HepG2 (cell line): ENCODE measurements around the gene DLEC1. TPM values are rescaled to one million over a fixed set of nuclear protein-coding genes. Genes with fewer than 3 reads are reported as not detected.
A peak's percentile ranks its signal among the peaks of the same experiment; 100 is the strongest.

ENCODE experiments used
- ARNT ChIP-seq: fragments of 450-650 bp; IDR thresholded peaks from 2 replicates; pipeline ENCODE4 v1.6.1; 2017
- GLMP ChIP-seq: sonication (generic); formaldehyde crosslinking; IDR thresholded peaks from 2 replicates; pipeline ENCODE4 v1.9.0; 2021; ENCODE audit warnings: missing genetic modification reagents, mild to moderate bottlenecking, borderline replicate concordance
- GMEB2 ChIP-seq: IDR thresholded peaks from 2 replicates; pipeline ENCODE4 v1.6.1; 2016; ENCODE audit warnings: missing biosample characterization, missing genetic modification reagents, low read depth
- HMGXB3 ChIP-seq: sonication (generic); formaldehyde crosslinking; IDR thresholded peaks from 2 replicates; pipeline ENCODE4 v1.4.0; 2020; ENCODE audit warnings: missing genetic modification reagents, borderline replicate concordance
- HOXD1 ChIP-seq: sonication (generic); formaldehyde crosslinking; IDR thresholded peaks from 2 replicates; pipeline ENCODE4 v1.5.0; 2020; ENCODE audit warnings: missing genetic modification reagents
- NFATC3 ChIP-seq: sonication (generic); formaldehyde crosslinking; IDR thresholded peaks from 2 replicates; pipeline ENCODE4 v1.5.1; 2020; ENCODE audit warnings: mild to moderate bottlenecking, missing genetic modification reagents
- NR2F2 ChIP-seq: IDR thresholded peaks from 2 replicates; pipeline ENCODE4 v1.6.1; 2012; ENCODE audit warnings: low read depth, inconsistent platforms, borderline replicate concordance
- PCBP1 ChIP-seq: fragments of 200-400 bp; formaldehyde crosslinking; IDR thresholded peaks from 2 replicates; pipeline ENCODE4 v1.6.1; 2017; ENCODE audit warnings: mild to moderate bottlenecking, low read depth, low read length, borderline replicate concordance
- POLR2G ChIP-seq: fragments of 200-400 bp; formaldehyde crosslinking; IDR thresholded peaks from 2 replicates; pipeline ENCODE4 v1.6.1; 2018; ENCODE audit warnings: mild to moderate bottlenecking, low read depth, low read length, moderate library complexity
- TAF15 ChIP-seq: fragments of 200-400 bp; formaldehyde crosslinking; IDR thresholded peaks from one replicate; pipeline ENCODE4 v1.6.1; 2018; ENCODE audit warnings: mild to moderate bottlenecking, low read depth, low read length; ENCODE audit not compliant: poor library complexity, severe bottlenecking
- TBP ChIP-seq: sonication (generic); formaldehyde crosslinking; IDR thresholded peaks from 2 replicates; pipeline ENCODE4 v1.5.0; 2020; ENCODE audit warnings: missing genetic modification reagents
- ZBTB39 ChIP-seq: sonication (generic); formaldehyde crosslinking; IDR thresholded peaks from 2 replicates; pipeline ENCODE4 v1.5.0; 2020; ENCODE audit warnings: missing genetic modification reagents
- ZFP36L1 ChIP-seq: sonication (generic); formaldehyde crosslinking; IDR thresholded peaks from 2 replicates; pipeline ENCODE4 v1.8.0; 2022; ENCODE audit warnings: mild to moderate bottlenecking, missing genetic modification reagents, moderate library complexity
- ZKSCAN1 ChIP-seq: fragments of 150-350 bp; IDR thresholded peaks from 2 replicates; pipeline ENCODE4 v1.6.1; 2014; ENCODE audit warnings: low read length
- ZNF552 ChIP-seq: sonication (generic); formaldehyde crosslinking; IDR thresholded peaks from 2 replicates; pipeline ENCODE4 v1.9.0; 2022; ENCODE audit warnings: missing genetic modification reagents, mild to moderate bottlenecking, borderline replicate concordance
- ZNF737 ChIP-seq: sonication (generic); formaldehyde crosslinking; IDR thresholded peaks from 2 replicates; pipeline ENCODE4 v1.5.0; 2020; ENCODE audit warnings: missing genetic modification reagents, mild to moderate bottlenecking, borderline replicate concordance
- ZNF770 ChIP-seq: sonication (generic); formaldehyde crosslinking; IDR thresholded peaks from 2 replicates; pipeline ENCODE4 v1.5.0; 2020; ENCODE audit warnings: mild to moderate bottlenecking, missing genetic modification reagents
- ZNF788 ChIP-seq: sonication (generic); formaldehyde crosslinking; IDR thresholded peaks from 2 replicates; pipeline ENCODE4 v1.5.0; 2020; ENCODE audit warnings: mild to moderate bottlenecking, missing genetic modification reagents, borderline replicate concordance
- polyA plus RNA-seq, 8 experiments: library from polyadenylated mRNA; depleted of rRNA in 3 of 8; stranded (reverse) in 7 of 8; unstranded in 1 of 8; fragments of >200 nt; fragmentation: Illumina TruSeq in 4 of 8; extraction: Trizol in 4 of 8; gene quantifications; 2 replicates each; pipeline versions ENCODE4 v1.2.1 to v1.2.3, GENCODE V29; 2011 to 2016; ENCODE audit warnings: low read depth in 4 of 8, missing spikeins in 1 of 8, mixed read lengths in 1 of 8; ENCODE audit not compliant: insufficient read depth in 1 of 8
- total RNA-seq, 5 experiments: library from RNA; depleted of rRNA; stranded (reverse); fragments of >200 nt; fragmentation: Illumina TruSeq; extraction: Trizol; gene quantifications; 2 replicates each; pipeline ENCODE4 v1.2.3, GENCODE V29; 2016; ENCODE audit warnings: low read depth in 1 of 5

DLEC1 gene
- total and polyA plus RNA-seq, 2 of the 13 experiments (the other 11 are each of a cell fraction or from before 2014, with no cell fraction given), result 0.09 TPM; not detected in 1

GRCh38 chr3:38117748-38118420, 78.9 kb downstream of the DLEC1 start (continued):
- TF ChIP-seq ZBTB39, result no peak
- no peak for TF ChIP-seq PCBP1
- no peak for TF ChIP-seq TBP (CRISPR knock-in tag)
- TF ChIP-seq NR2F2, result no peak
- TF ChIP-seq HMGXB3, result peak; percentile 44; the same call in 1 of the 2 replicates
- TF ChIP-seq ZFP36L1 (CRISPR knock-in tag), result no peak
- no peak for TF ChIP-seq ZNF788
- TF ChIP-seq NFATC3, result no peak
- TF ChIP-seq TAF15, result no peak
- no peak for TF ChIP-seq HOXD1
- peak; percentile 81 for TF ChIP-seq POLR2G
- TF ChIP-seq ZNF770 (CRISPR knock-in tag), result no peak
- no peak for TF ChIP-seq GMEB2
- no peak for TF ChIP-seq ZNF552 (CRISPR knock-in tag)
- no peak for TF ChIP-seq ZKSCAN1
- no peak for TF ChIP-seq ZNF737 (CRISPR knock-in tag)
- TF ChIP-seq ARNT, result no peak
- TF ChIP-seq GLMP (CRISPR knock-in tag), result no peak
